ENCODE results near the gene EML4. TPM values are rescaled to one million over a fixed set of nuclear protein-coding genes. Genes with fewer than 3 reads are reported as not detected.

EML4 gene
- total RNA-seq, 1 experiment from 2014 or later: 93.7 TPM

GRCh38 chr2:42161444-42161843, 7.7 kb upstream of the EML4 start:
- Histone ChIP-seq H3K4me1 (ENCODE audit: insufficient read depth, low read length, poor library complexity, severe bottlenecking) (no peaks in the 10 kb centered on the region), H3K36me3 (ENCODE audit: insufficient read depth, low read length, poor library complexity, severe bottlenecking) (no peaks in the 10 kb centered on the region), H3K4me3 (ENCODE audit: low read depth, low read length, poor library complexity, severe bottlenecking) (no peak overlapping the region), H3K27ac (ENCODE audit: low read depth, low read length, poor library complexity, severe bottlenecking) (no peak overlapping the region), H3K27me3 (replicated peaks; ENCODE audit: insufficient read depth, low read depth, low read length, poor library complexity) (no peaks in the 10 kb centered on the region), H3K9me3 (ENCODE audit: low read depth, low read length, poor library complexity, severe bottlenecking) (no peaks in the 10 kb centered on the region)
- DNase-seq (ENCODE audit: low spot score): no peak
- ChIA-PET CTCF (no interaction called here), POLR2A (ENCODE audit: low non-redundant PET) (no interaction called here)
- TF ChIP-seq EZH2 (IDR thresholded peaks at IDR 0.05; ENCODE audit: borderline replicate concordance, low read depth, low read length, poor library complexity, severe bottlenecking) (no peak), CTCF (conservative IDR thresholded peaks at IDR 0.05; ENCODE audit: low read depth, low read length) (no peak)
- intact Hi-C loops (cut with micrococcal nuclease; ENCODE audit: unreplicated experiment): no loop called here
- no TSS peak for BruUV-seq (replicated peaks)

- BruUV-seq (replicated peaks): no TSS peak
- Histone ChIP-seq H3K9me3 (ENCODE audit: low read depth, low read length, poor library complexity, severe bottlenecking) (no peaks in the 10 kb centered on the region), H3K27ac (ENCODE audit: low read depth, low read length, poor library complexity, severe bottlenecking) (no peak overlapping the region), H3K4me3 (ENCODE audit: low read depth, low read length, poor library complexity, severe bottlenecking) (no peak overlapping the region), H3K36me3 (ENCODE audit: insufficient read depth, low read length, poor library complexity, severe bottlenecking) (no peaks in the 10 kb centered on the region), H3K27me3 (replicated peaks; ENCODE audit: insufficient read depth, low read depth, low read length, poor library complexity) (no peaks in the 10 kb centered on the region), H3K4me1 (ENCODE audit: insufficient read depth, low read length, poor library complexity, severe bottlenecking) (no peaks in the 10 kb centered on the region)
- DNase-seq (ENCODE audit: low spot score): no peak
- ChIA-PET POLR2A (ENCODE audit: low non-redundant PET) (no interaction called here), CTCF (no interaction called here)
- intact Hi-C loops (cut with micrococcal nuclease; ENCODE audit: unreplicated experiment): no loop called here
- TF ChIP-seq CTCF (conservative IDR thresholded peaks at IDR 0.05; ENCODE audit: low read depth, low read length) (no peak), EZH2 (IDR thresholded peaks at IDR 0.05; ENCODE audit: borderline replicate concordance, low read depth, low read length, poor library complexity, severe bottlenecking) (no peak)
These were observed 5.6 kb upstream of the EML4 start for GRCh38 chr2:42163444-42164045.

GRCh38 chr2:42164046-42164445, 5.1 kb upstream of the EML4 start:
- ChIA-PET POLR2A (ENCODE audit: low non-redundant PET) (no interaction called here), CTCF (no interaction called here)
- Histone ChIP-seq H3K36me3 (ENCODE audit: insufficient read depth, low read length, poor library complexity, severe bottlenecking) (no peaks in the 10 kb centered on the region), H3K27me3 (replicated peaks; ENCODE audit: insufficient read depth, low read depth, low read length, poor library complexity) (no peaks in the 10 kb centered on the region), H3K27ac (ENCODE audit: low read depth, low read length, poor library complexity, severe bottlenecking) (no peak overlapping the region), H3K4me3 (ENCODE audit: low read depth, low read length, poor library complexity, severe bottlenecking) (no peak overlapping the region), H3K4me1 (ENCODE audit: insufficient read depth, low read length, poor library complexity, severe bottlenecking) (peaks cover 3% of the 10 kb centered on the region), H3K9me3 (ENCODE audit: low read depth, low read length, poor library complexity, severe bottlenecking) (no peaks in the 10 kb centered on the region)
- no peak for TF ChIP-seq CTCF (conservative IDR thresholded peaks at IDR 0.05; ENCODE audit: low read depth, low read length)
- no peak for TF ChIP-seq EZH2 (IDR thresholded peaks at IDR 0.05; ENCODE audit: borderline replicate concordance, low read depth, low read length, poor library complexity, severe bottlenecking)
- no peak for DNase-seq (ENCODE audit: low spot score)
- intact Hi-C loops (cut with micrococcal nuclease; ENCODE audit: unreplicated experiment): no loop called here
- BruUV-seq (replicated peaks): no TSS peak

All from A673 (cell line).